Cerebellar cortex (tissue), 1 donor: ENCODE results near the gene KIRREL3.

Experiments used
- DNase-seq: peaks from one replicate; pipeline ENCODE4 v3.0.0-alpha.2; 2015; ENCODE audit warnings: low spot score

The KIRREL3 gene

GRCh38 chr11:126738295-126739031 is 262.1 kb downstream of the KIRREL3 start:
- no peak for DNase-seq

GRCh38 chr11:126736682-126737572 is 263.6 kb downstream of the KIRREL3 start:
- no peak for DNase-seq

- DNase-seq: no peak
These were observed 265.8 kb downstream of the KIRREL3 start for GRCh38 chr11:126734752-126735151.

- no peak for DNase-seq
These were observed 266.9 kb downstream of the KIRREL3 start for GRCh38 chr11:126733685-126734084.

GRCh38 chr11:126732981-126733380 is 267.6 kb downstream of the KIRREL3 start:
- no peak for DNase-seq

GRCh38 chr11:126731576-126732142 is 268.9 kb downstream of the KIRREL3 start:
- DNase-seq: peak; percentile 50

- DNase-seq: no peak
These were observed 273.2 kb downstream of the KIRREL3 start for GRCh38 chr11:126727381-126727780.

GRCh38 chr11:126725521-126725920 is 275.0 kb downstream of the KIRREL3 start:
- no peak for DNase-seq

- no peak for DNase-seq
These were observed 275.5 kb downstream of the KIRREL3 start for GRCh38 chr11:126725043-126725442.

GRCh38 chr11:126723665-126724045 is 276.9 kb downstream of the KIRREL3 start:
- no peak for DNase-seq

- DNase-seq: no peak
These were observed 277.5 kb downstream of the KIRREL3 start for GRCh38 chr11:126722956-126723664.

- peak; percentile 79 for DNase-seq
These were observed 278.4 kb downstream of the KIRREL3 start for GRCh38 chr11:126722006-126722736.

GRCh38 chr11:126720539-126721235 is 279.9 kb downstream of the KIRREL3 start:
- peak; percentile 55 for DNase-seq

- no peak for DNase-seq
These were observed 280.8 kb downstream of the KIRREL3 start for GRCh38 chr11:126719740-126720139.

GRCh38 chr11:126718276-126718675 is 282.3 kb downstream of the KIRREL3 start:
- DNase-seq: no peak

GRCh38 chr11:126716456-126717083 is 284.0 kb downstream of the KIRREL3 start:
- peak; percentile 33 for DNase-seq

- DNase-seq: no peak
These were observed 286.8 kb downstream of the KIRREL3 start for GRCh38 chr11:126713806-126714205.

GRCh38 chr11:126711977-126712625 is 288.5 kb downstream of the KIRREL3 start:
- no peak for DNase-seq

- no peak for DNase-seq
These were observed 289.7 kb downstream of the KIRREL3 start for GRCh38 chr11:126710804-126711399.
